Keratinocyte (primary cell): ENCODE results near the gene SNAI3.

Experiments
- CTCF ChIP-seq, 3 experiments: IDR thresholded peaks in 1 of 3; conservative IDR thresholded peaks in 1 of 3; optimal IDR thresholded peaks in 1 of 3; 2 replicates in 2 of 3; 3 replicates in 1 of 3; pipeline versions ENCODE3 to v1.5.1; 2011; ENCODE audit warnings: low read length in 3 of 3, mild to moderate bottlenecking in 3 of 3, moderate library complexity in 2 of 3, control low read depth in 1 of 3, inconsistent platforms in 1 of 3; ENCODE audit not compliant: insufficient read depth in 2 of 3; ENCODE audit errors: extremely low read depth in 1 of 3
- EZH2 ChIP-seq: IDR thresholded peaks from one replicate; pipeline ENCODE4 v1.6.1; 2012; ENCODE audit warnings: inconsistent platforms, mild to moderate bottlenecking, low read length, moderate library complexity

GRCh38 chr16:88678224-88678979, 7.9 kb downstream of the SNAI3 start:
- TF ChIP-seq CTCF (optimal IDR thresholded peaks at IDR 0.05 in 1 of 3, IDR thresholded peaks at IDR 0.05 in 1 of 3, conservative IDR thresholded peaks at IDR 0.05 in 1 of 3; ENCODE audit: extremely low read depth in 1 of 3, insufficient read depth in 2 of 3, low read length in 3 of 3) (no peak), EZH2 (no peak)
